ENCODE measurements around the gene GPR61. TPM values are rescaled to one million over a fixed set of nuclear protein-coding genes. Genes with fewer than 3 reads are reported as not detected.

GPR61 gene
- total and polyA plus RNA-seq, 9 of the 15 experiments (the other 6 are each of a cell fraction or from before 2014, with no cell fraction given) = 0.04 to 1.1 (median 0.25) TPM; not detected in 4

DNA sequence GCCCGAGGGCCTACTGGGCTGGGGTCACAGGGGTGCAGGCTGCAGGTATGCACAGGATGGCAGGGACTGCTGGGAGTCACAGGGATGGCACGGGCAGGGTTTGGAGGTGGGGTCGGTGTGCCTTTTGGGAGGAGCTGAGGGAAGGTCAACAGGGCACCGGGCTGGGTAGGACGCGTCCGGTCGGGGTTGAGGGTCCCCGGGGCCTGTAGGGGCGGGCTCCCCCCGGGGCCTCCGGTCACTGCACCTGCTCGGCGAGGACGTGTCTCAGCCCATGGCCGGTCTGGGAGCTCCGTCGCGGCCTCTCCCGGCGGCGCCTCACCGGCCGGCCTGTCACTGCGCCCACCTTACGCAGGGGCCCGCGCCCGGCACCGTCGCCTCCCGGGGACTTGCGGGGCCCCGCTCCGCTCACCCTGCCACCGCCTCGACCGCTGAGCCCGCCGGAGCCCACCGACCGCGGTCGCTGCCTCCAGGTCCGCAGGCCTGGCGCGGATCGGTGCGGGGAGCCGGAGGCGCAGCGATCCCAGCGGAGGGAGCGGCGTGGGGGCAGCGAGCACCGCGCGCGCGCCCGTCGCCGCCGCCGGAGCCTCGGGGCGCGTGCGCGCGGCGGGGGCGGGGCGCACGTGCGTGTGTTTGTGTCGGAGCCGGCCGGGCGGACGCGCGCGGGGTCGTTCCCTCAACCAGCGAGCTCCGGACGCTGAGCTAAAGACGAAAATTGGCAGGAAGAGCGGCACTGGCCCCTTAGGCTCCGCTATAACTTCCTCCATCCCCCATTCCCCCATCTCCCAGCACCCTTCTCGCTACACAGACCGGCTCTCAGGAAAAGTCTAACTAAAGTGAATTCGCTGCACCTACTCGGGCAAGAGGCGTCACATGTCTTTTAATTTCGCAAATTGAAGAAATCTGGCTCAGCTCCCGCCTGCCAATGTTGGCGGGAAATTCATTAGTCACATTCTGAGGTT is 30.2 kb upstream of the GPR61 start, which contains the start of gene AMIGO1 (continued):
- TF ChIP-seq, protein P1, sequence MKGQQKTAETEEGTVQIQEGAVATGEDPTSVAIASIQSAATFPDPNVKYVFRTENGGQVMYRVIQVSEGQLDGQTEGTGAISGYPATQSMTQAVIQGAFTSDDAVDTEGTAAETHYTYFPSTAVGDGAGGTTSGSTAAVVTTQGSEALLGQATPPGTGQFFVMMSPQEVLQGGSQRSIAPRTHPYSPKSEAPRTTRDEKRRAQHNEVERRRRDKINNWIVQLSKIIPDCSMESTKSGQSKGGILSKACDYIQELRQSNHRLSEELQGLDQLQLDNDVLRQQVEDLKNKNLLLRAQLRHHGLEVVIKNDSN (CRISPR knock-in tag; IDR thresholded peaks at IDR 0.05) = no peak
- TF ChIP-seq FOS (IDR thresholded peaks at IDR 0.05; ENCODE audit: extremely low read depth, insufficient read length) (no peak), ZNF212 (CRISPR knock-in tag; IDR thresholded peaks at IDR 0.05) (no peak), MYC (IDR thresholded peaks at IDR 0.05; ENCODE audit: low read depth, low read length) (peak; percentile 53; the same call in 1 of the 2 replicates), MYC (CRISPR knock-in tag; IDR thresholded peaks at IDR 0.05; ENCODE audit: borderline replicate concordance, low read depth) (no peak), CREM (IDR thresholded peaks at IDR 0.05; ENCODE audit: low read depth) (no peak), ZNF224 (CRISPR knock-in tag; IDR thresholded peaks at IDR 0.05) (no peak), JUND (IDR thresholded peaks at IDR 0.05; ENCODE audit: borderline replicate concordance, low read depth, low read length) (no peak), JUND (tag; IDR thresholded peaks at IDR 0.05; ENCODE audit: borderline replicate concordance, low read depth, low read length) (no peak), SP1 (CRISPR knock-in tag; IDR thresholded peaks at IDR 0.05) (no peak), ZZZ3 (IDR thresholded peaks at IDR 0.05) (no peak), NFYB (IDR thresholded peaks at IDR 0.05; ENCODE audit: extremely low read depth, insufficient read length) (no peak), CHCHD3 (CRISPR knock-in tag; IDR thresholded peaks at IDR 0.05) (no peak), MYNN (IDR thresholded peaks at IDR 0.05) (no peak), MYNN (CRISPR knock-in tag; IDR thresholded peaks at IDR 0.05) (no peak), BRD4 (IDR thresholded peaks at IDR 0.05) (no peak), ZNF507 (tag; conservative IDR thresholded peaks at IDR 0.05) (no peak), SMARCE1 (IDR thresholded peaks at IDR 0.05) (no peak), ZNF12 (CRISPR knock-in tag; IDR thresholded peaks at IDR 0.05) (no peak), ETV5 (CRISPR knock-in tag; IDR thresholded peaks at IDR 0.05; ENCODE audit: low read depth) (no peak), ZNF77 (CRISPR knock-in tag; IDR thresholded peaks at IDR 0.05) (no peak)
- TF ChIP-seq, protein P2, sequence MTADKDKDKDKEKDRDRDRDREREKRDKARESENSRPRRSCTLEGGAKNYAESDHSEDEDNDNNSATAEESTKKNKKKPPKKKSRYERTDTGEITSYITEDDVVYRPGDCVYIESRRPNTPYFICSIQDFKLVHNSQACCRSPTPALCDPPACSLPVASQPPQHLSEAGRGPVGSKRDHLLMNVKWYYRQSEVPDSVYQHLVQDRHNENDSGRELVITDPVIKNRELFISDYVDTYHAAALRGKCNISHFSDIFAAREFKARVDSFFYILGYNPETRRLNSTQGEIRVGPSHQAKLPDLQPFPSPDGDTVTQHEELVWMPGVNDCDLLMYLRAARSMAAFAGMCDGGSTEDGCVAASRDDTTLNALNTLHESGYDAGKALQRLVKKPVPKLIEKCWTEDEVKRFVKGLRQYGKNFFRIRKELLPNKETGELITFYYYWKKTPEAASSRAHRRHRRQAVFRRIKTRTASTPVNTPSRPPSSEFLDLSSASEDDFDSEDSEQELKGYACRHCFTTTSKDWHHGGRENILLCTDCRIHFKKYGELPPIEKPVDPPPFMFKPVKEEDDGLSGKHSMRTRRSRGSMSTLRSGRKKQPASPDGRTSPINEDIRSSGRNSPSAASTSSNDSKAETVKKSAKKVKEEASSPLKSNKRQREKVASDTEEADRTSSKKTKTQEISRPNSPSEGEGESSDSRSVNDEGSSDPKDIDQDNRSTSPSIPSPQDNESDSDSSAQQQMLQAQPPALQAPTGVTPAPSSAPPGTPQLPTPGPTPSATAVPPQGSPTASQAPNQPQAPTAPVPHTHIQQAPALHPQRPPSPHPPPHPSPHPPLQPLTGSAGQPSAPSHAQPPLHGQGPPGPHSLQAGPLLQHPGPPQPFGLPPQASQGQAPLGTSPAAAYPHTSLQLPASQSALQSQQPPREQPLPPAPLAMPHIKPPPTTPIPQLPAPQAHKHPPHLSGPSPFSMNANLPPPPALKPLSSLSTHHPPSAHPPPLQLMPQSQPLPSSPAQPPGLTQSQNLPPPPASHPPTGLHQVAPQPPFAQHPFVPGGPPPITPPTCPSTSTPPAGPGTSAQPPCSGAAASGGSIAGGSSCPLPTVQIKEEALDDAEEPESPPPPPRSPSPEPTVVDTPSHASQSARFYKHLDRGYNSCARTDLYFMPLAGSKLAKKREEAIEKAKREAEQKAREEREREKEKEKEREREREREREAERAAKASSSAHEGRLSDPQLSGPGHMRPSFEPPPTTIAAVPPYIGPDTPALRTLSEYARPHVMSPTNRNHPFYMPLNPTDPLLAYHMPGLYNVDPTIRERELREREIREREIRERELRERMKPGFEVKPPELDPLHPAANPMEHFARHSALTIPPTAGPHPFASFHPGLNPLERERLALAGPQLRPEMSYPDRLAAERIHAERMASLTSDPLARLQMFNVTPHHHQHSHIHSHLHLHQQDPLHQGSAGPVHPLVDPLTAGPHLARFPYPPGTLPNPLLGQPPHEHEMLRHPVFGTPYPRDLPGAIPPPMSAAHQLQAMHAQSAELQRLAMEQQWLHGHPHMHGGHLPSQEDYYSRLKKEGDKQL (CRISPR knock-in tag; IDR thresholded peaks at IDR 0.05; ENCODE audit: borderline replicate concordance) = no peak
- TF ChIP-seq, protein P3, sequence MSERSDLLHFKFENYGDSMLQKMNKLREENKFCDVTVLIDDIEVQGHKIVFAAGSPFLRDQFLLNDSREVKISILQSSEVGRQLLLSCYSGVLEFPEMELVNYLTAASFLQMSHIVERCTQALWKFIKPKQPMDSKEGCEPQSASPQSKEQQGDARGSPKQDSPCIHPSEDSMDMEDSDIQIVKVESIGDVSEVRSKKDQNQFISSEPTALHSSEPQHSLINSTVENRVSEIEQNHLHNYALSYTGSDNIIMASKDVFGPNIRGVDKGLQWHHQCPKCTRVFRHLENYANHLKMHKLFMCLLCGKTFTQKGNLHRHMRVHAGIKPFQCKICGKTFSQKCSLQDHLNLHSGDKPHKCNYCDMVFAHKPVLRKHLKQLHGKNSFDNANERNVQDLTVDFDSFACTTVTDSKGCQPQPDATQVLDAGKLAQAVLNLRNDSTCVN (CRISPR knock-in tag; IDR thresholded peaks at IDR 0.05) = no peak

All from K562 (cell line).